H1 (cell line): ENCODE measurements around the gene CMTM5. TPM values are rescaled to one million over a fixed set of nuclear protein-coding genes. Genes with fewer than 3 reads are reported as not detected.

Experiments
- BCL11A ChIP-seq, 2 experiments: IDR thresholded peaks; one replicate each; pipeline ENCODE4 v1.6.1; 2011; ENCODE audit warnings: low read depth in 2 of 2, low read length in 2 of 2, mild to moderate bottlenecking in 2 of 2
- CBX8 ChIP-seq: fragments of 300-800, 300-1000 bp; sonication (generic); IDR thresholded peaks from 2 replicates; pipeline ENCODE4 v1.7.1; 2016; ENCODE audit warnings: low read depth, low read length, borderline replicate concordance
- CHD7 ChIP-seq: fragments of 300-600 bp; sonication (generic); IDR thresholded peaks from 2 replicates; pipeline ENCODE4 v1.7.1; 2012; ENCODE audit warnings: low read length, moderate library complexity, mild to moderate bottlenecking, inconsistent platforms; ENCODE audit not compliant: insufficient replicate concordance
- CTBP2 ChIP-seq: IDR thresholded peaks from 2 replicates; pipeline ENCODE4 v1.7.0; 2011; ENCODE audit warnings: borderline replicate concordance, mild to moderate bottlenecking, moderate library complexity, mixed read lengths, low read length; ENCODE audit not compliant: insufficient read depth, insufficient read length
- E2F6 ChIP-seq: IDR thresholded peaks from 2 replicates; pipeline ENCODE4 v1.6.1; 2012; ENCODE audit warnings: inconsistent platforms
- MAFK ChIP-seq: IDR thresholded peaks from 2 replicates; pipeline ENCODE4 v1.6.1; 2012; ENCODE audit warnings: low read depth, mild to moderate bottlenecking, improper control_type of control experiment, low read length
- RFX5 ChIP-seq: IDR thresholded peaks from 2 replicates; pipeline ENCODE4 v1.6.1; 2011; ENCODE audit warnings: low read depth, low read length, improper control_type of control experiment, borderline replicate concordance
- SIRT6 ChIP-seq: IDR thresholded peaks from one replicate; pipeline ENCODE4 v1.7.1; 2012; ENCODE audit warnings: low read length, inconsistent platforms
- polyA plus RNA-seq, 7 experiments: library from polyadenylated mRNA; depleted of rRNA in 3 of 7; stranded (reverse) in 5 of 7; unstranded in 2 of 7; fragments of >200 nt in 5 of 7; fragments of 200-250 nt in 2 of 7; gene quantifications; 1 replicate in 5 of 7; 2 replicates in 1 of 7; 4 replicates in 1 of 7; pipeline versions ENCODE4 v1.2.1 to v1.2.3, GENCODE V29; 2011 to 2013; ENCODE audit warnings: missing spikeins in 2 of 7, mixed read lengths in 2 of 7
- total RNA-seq: library from RNA; stranded (reverse); fragmentation: NEBNext Ultra II Directional; extraction: Animal tissue kit (Norgen Biotek cat#: 25700); gene quantifications from 2 replicates; pipeline ENCODE4 v1.2.1, GENCODE V29; 2021
- TF ChIP-seq, protein P1 (sequence below): IDR thresholded peaks from 2 replicates; pipeline ENCODE4 v1.6.1; 2012; ENCODE audit warnings: inconsistent platforms

Gene CMTM5
- total and polyA plus RNA-seq, 2 of the 8 experiments (the other 6 are each of a cell fraction or from before 2014, with no cell fraction given), result 2.1 TPM; not detected in 1

DNA sequence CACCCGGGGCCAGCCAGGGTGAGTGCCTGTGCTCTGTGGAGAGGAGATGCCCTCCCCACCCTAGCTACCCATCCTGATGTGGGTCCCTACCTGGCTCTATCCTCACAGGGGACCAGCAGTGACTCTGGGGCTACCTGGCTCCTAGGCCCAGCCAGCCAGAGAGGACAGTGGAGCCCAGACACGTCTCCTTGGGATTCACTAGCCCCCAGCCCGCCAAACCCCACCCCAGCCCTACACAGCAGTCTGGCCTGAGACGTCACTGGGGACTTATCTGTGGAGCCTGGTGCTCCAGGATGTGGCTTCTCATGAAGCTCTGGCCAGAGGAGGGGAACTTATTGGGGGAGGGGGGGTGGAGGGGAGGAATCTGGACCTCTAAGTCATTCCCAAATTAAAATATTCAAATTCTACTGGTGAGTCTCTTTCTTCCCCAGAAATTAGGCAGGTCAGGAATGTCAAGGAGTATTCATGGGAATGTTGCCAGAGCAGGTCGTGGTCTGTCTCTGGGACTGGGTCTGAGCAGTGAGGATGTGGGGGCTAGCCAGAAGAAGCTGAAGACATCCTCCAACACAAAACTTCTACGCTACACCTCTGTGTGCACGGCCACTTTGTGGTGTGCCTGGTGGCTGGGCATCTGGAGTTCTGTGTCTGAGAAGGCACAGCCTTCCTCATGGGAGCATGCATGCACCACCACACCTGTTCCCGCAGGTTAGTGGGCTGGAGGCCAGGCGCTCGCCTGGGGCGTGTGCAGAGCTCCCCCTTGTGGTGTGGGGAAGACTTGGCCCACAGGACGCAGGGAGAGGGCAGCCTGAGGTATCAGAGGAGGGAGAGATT is 2.7 kb downstream of the CMTM5 start (continued):
- no peak for TF ChIP-seq CHD7
- TF ChIP-seq SIRT6, result no peak
- TF ChIP-seq CBX8, result no peak
- TF ChIP-seq RFX5, result no peak
- no peak for TF ChIP-seq E2F6
- TF ChIP-seq BCL11A (IDR thresholded peaks at IDR 0.05; ENCODE audit: low read depth in 2 of 2, low read length in 2 of 2), result no peak
- TF ChIP-seq, protein P1, sequence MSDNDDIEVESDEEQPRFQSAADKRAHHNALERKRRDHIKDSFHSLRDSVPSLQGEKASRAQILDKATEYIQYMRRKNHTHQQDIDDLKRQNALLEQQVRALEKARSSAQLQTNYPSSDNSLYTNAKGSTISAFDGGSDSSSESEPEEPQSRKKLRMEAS, result no peak
- TF ChIP-seq CTBP2, result no peak
- TF ChIP-seq MAFK, result no peak
